Subcutaneous adipose tissue (tissue), 4 donors: ENCODE data around the gene CD83. TPM values are rescaled to one million over a fixed set of nuclear protein-coding genes. Genes with fewer than 3 reads are reported as not detected.

Source experiments
- CTCF ChIP-seq: fragments of 450-650 bp; IDR thresholded peaks from one replicate; pipeline ENCODE4 v1.5.1; 2016; ENCODE audit warnings: low read depth, mild to moderate bottlenecking, control low read depth, antibody characterized with exemption, moderate library complexity
- total RNA-seq, 4 donors: library from RNA; depleted of rRNA; stranded (reverse); fragments of >200 nt; gene quantifications; one replicate each; pipeline ENCODE4 v1.1.0, GENCODE V29; 2016

The CD83 gene, protein sequence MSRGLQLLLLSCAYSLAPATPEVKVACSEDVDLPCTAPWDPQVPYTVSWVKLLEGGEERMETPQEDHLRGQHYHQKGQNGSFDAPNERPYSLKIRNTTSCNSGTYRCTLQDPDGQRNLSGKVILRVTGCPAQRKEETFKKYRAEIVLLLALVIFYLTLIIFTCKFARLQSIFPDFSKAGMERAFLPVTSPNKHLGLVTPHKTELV
- 10 to 100 TPM in 1 of 4 donors, 1 to 10 TPM in 3; 3.2 to 30.1 (median 4.8) TPM for total RNA-seq

GRCh38 chr6:14117158-14118090 is at the start of gene CD83:
Gene CD83 (plus strand): TSS chr6:14117772. CDS start chr6:14117812, 40 bp downstream.
- TF ChIP-seq CTCF, result no peak

DNA sequence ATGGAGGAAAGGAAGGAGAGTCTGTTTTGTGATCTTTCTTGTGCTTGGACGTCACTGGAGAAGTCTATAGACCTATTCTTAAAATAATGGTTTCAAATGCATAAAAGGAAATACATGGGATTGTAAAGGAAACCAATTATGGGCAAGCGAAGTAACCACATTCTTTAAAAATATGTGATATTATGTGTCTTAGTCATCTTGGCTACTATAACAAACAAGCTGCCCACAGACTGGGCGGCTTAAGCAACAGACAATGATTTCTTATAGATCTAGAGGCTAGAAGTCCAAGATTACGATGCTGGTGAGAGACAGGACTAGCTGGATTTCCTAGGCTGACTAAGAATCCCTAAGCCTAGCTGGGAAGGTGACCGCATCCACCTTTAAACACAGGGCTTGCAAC is 49.4 kb upstream of the CD83 start:
- no peak for TF ChIP-seq CTCF

DNA sequence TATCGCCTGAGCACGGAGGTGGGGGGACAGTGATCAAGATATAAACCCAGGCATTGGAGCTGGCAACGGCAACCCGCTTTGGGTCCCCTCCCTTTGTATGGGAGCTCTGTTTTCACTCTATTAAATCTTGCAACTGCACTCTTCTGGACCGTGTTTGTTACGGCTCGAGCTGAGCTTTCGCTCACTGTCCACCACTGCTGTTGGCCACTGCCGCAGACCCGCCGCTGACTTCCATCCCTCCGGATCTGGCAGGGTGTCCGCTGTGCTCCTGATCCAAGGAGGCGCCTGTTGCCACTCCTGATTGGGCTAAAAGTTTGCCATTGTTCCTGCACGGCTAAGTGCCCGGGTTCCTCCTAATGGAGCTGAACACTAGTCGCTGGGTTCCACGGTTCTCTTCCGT is 48.9 kb upstream of the CD83 start:
- TF ChIP-seq CTCF, result no peak

GRCh38 chr6:14070457-14070856 is 47.1 kb upstream of the CD83 start:
- TF ChIP-seq CTCF, result no peak

- no peak for TF ChIP-seq CTCF
Observed at GRCh38 chr6:14072084-14072483, 45.5 kb upstream of the CD83 start.

DNA sequence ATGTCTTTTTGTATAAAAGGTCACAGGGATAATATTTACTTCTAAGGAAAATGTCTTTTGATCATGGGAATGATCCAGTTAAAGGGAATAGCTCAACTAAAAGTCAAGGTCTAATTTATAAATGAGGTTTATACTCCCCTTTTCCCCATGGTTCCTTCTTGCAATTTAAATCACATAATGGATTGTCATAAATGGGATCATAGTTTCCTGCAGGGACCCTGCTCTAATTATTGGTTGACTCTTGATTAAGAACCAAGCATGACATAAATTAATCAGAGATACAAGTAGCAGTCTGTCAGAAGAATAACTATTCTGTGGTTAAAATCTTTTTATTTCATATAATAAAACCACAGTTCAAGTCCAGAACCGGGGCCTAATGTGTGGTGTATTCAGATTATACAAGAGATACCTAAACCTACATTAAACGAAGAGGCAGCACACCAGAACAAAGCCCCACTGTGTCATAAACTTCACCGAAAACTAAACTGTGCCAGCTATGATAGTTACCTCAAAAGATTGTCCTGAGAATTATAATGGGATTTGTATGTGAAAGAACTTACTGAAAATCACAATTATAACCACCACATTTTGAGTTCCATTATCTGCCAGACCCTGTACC is 43.0 kb upstream of the CD83 start:
- TF ChIP-seq CTCF, result no peak

GRCh38 chr6:14075095-14075503 is 42.5 kb upstream of the CD83 start:
- TF ChIP-seq CTCF, result no peak
